H9 (cell line): ENCODE measurements around the gene PDE4B. TPM values are rescaled to one million over a fixed set of nuclear protein-coding genes. Genes with fewer than 3 reads are reported as not detected.

Experiments used
- DNase-seq: peaks from one replicate; pipeline ENCODE4 v3.0.0-alpha.2; 2017
- H2AFZ ChIP-seq: one replicate; pipeline ENCODE4 v1.6.1; 2013; ENCODE audit warnings: mild to moderate bottlenecking, low read length, control low read depth, moderate library complexity
- H2AK5ac ChIP-seq: 2 replicates; pipeline ENCODE4 v1.6.1; 2013; ENCODE audit warnings: low read length, control low read depth, mixed read lengths; ENCODE audit not compliant: insufficient read length
- H2BK120ac ChIP-seq: one replicate; pipeline ENCODE4 v1.6.1; 2013; ENCODE audit warnings: low read depth, mild to moderate bottlenecking, low read length, control low read depth, inconsistent platforms; ENCODE audit not compliant: poor library complexity, severe bottlenecking
- H2BK12ac ChIP-seq: 2 replicates; pipeline ENCODE4 v1.6.1; 2013; ENCODE audit warnings: low read length, control low read depth, mixed read lengths, low read depth; ENCODE audit not compliant: insufficient read length
- H2BK15ac ChIP-seq: 2 replicates; pipeline ENCODE4 v1.6.1; 2013; ENCODE audit warnings: low read depth, low read length, control low read depth
- H2BK20ac ChIP-seq: one replicate; pipeline ENCODE4 v1.6.1; 2013; ENCODE audit warnings: low read depth, mild to moderate bottlenecking, low read length, control low read depth, inconsistent platforms; ENCODE audit not compliant: poor library complexity, severe bottlenecking
- H2BK5ac ChIP-seq: 2 replicates; pipeline ENCODE4 v1.6.1; 2013; ENCODE audit warnings: low read length, control low read depth, mixed read lengths; ENCODE audit not compliant: insufficient read length
- H3K14ac ChIP-seq: 2 replicates; pipeline ENCODE4 v1.6.1; 2013; ENCODE audit warnings: low read length, control low read depth; ENCODE audit not compliant: insufficient read depth
- H3K18ac ChIP-seq: 2 replicates; pipeline ENCODE4 v1.6.1; 2013; ENCODE audit warnings: low read depth, mild to moderate bottlenecking, mixed read lengths, low read length, control low read depth; ENCODE audit not compliant: insufficient read length
- H3K23ac ChIP-seq: 2 replicates; pipeline ENCODE4 v1.6.1; 2013; ENCODE audit warnings: low read length, control low read depth, mixed read lengths, low read depth; ENCODE audit not compliant: insufficient read length
- H3K23me2 ChIP-seq: 2 replicates; pipeline ENCODE4 v1.6.1; 2013; ENCODE audit warnings: low read depth, mild to moderate bottlenecking, mixed read lengths, low read length, control low read depth; ENCODE audit not compliant: insufficient read length, poor library complexity, severe bottlenecking
- H3K27ac ChIP-seq: 2 replicates; pipeline ENCODE4 v1.5.1; 2013; ENCODE audit warnings: low read length, control low read depth, mixed read lengths, low read depth; ENCODE audit not compliant: insufficient read length
- H3K27me3 ChIP-seq: 2 replicates; pipeline ENCODE4 v1.6.1; 2013; ENCODE audit warnings: low read length, control low read depth, inconsistent platforms; ENCODE audit not compliant: insufficient read depth
- H3K4ac ChIP-seq: 2 replicates; pipeline ENCODE4 v1.6.1; 2013; ENCODE audit warnings: low read depth, mild to moderate bottlenecking, control low read depth, inconsistent platforms, low read length, moderate library complexity
- H3K4me1 ChIP-seq: 2 replicates; pipeline ENCODE4 v1.6.1; 2013; ENCODE audit warnings: low read length, control low read depth, inconsistent platforms; ENCODE audit not compliant: insufficient read depth
- H3K4me2 ChIP-seq: 2 replicates; pipeline ENCODE4 v1.6.1; 2013; ENCODE audit warnings: low read length, control low read depth, mixed read lengths; ENCODE audit not compliant: insufficient read length, insufficient read depth
- H3K56ac ChIP-seq: 2 replicates; pipeline ENCODE4 v1.6.1; 2013; ENCODE audit warnings: low read depth, mild to moderate bottlenecking, mixed read lengths, low read length, control low read depth; ENCODE audit not compliant: insufficient read length
- H3K79me1 ChIP-seq: 2 replicates; pipeline ENCODE4 v1.6.1; 2013; ENCODE audit warnings: low read depth, mild to moderate bottlenecking, moderate library complexity, low read length, control low read depth, inconsistent platforms; ENCODE audit not compliant: insufficient read depth, poor library complexity, severe bottlenecking
- H3K79me2 ChIP-seq: 2 replicates; pipeline ENCODE4 v1.6.1; 2013; ENCODE audit warnings: low read length, control low read depth, inconsistent platforms; ENCODE audit not compliant: insufficient read depth
- H3K9ac ChIP-seq: 2 replicates; pipeline ENCODE4 v1.6.1; 2013; ENCODE audit warnings: low read length, control low read depth, mixed read lengths; ENCODE audit not compliant: insufficient read length; ENCODE audit errors: extremely low read depth
- H3K9me3 ChIP-seq: one replicate; pipeline ENCODE4 v1.6.1; 2013; ENCODE audit warnings: low read depth, low read length, inconsistent platforms; ENCODE audit not compliant: control insufficient read depth
- H3T11ph ChIP-seq: one replicate; pipeline ENCODE4 v1.6.1; 2013; ENCODE audit warnings: mild to moderate bottlenecking, low read length, control low read depth, inconsistent platforms
- H4K20me1 ChIP-seq: one replicate; pipeline ENCODE4 v1.6.1; 2013; ENCODE audit not compliant: control insufficient read depth, insufficient read length, insufficient read depth
- H4K5ac ChIP-seq: 2 replicates; pipeline ENCODE4 v1.6.1; 2013; ENCODE audit warnings: low read depth, mild to moderate bottlenecking, mixed read lengths, low read length, control low read depth; ENCODE audit not compliant: insufficient read length
- H4K8ac ChIP-seq: replicated peaks from 2 replicates; pipeline ENCODE4 v1.6.1; 2013; ENCODE audit warnings: low read length, control low read depth, mixed read lengths, low read depth; ENCODE audit not compliant: insufficient read length
- H4K91ac ChIP-seq: 2 replicates; pipeline ENCODE4 v1.6.1; 2013; ENCODE audit warnings: low read depth, mild to moderate bottlenecking, moderate library complexity, mixed read lengths, low read length, control low read depth; ENCODE audit not compliant: insufficient read length
- H3K27ac Mint-ChIP-seq, 3 experiments: 2 replicates in 2 of 3; 3 replicates in 1 of 3; pipeline ENCODE4 v1.8.0; 2020 to 2021; ENCODE audit warnings: mixed read lengths in 3 of 3, mild to moderate bottlenecking in 1 of 3, moderate library complexity in 1 of 3
- H3K27me3 Mint-ChIP-seq: 2 replicates; pipeline ENCODE4 v1.8.0; 2021; ENCODE audit warnings: low read depth, mild to moderate bottlenecking, moderate library complexity, mixed read lengths
- H3K36me3 Mint-ChIP-seq, 3 experiments: 2 replicates in 2 of 3; 3 replicates in 1 of 3; pipeline ENCODE4 v1.8.0; 2020 to 2021; ENCODE audit warnings: low read depth in 3 of 3, mixed read lengths in 3 of 3; ENCODE audit not compliant: insufficient read depth in 1 of 3
- H3K4me1 Mint-ChIP-seq, 2 experiments: 2 replicates each; pipeline ENCODE4 v1.8.0; 2020; ENCODE audit warnings: mixed read lengths in 2 of 2
- H3K4me3 Mint-ChIP-seq, 2 experiments: 2 replicates in 1 of 2; 3 replicates in 1 of 2; pipeline ENCODE4 v1.8.0; 2020 to 2021; ENCODE audit warnings: mild to moderate bottlenecking in 2 of 2, mixed read lengths in 2 of 2, moderate library complexity in 1 of 2
- H3K9me3 Mint-ChIP-seq, 2 experiments: 2 replicates in 1 of 2; 3 replicates in 1 of 2; pipeline ENCODE4 v1.8.0; 2020; ENCODE audit warnings: mild to moderate bottlenecking in 2 of 2, mixed read lengths in 2 of 2, moderate library complexity in 1 of 2
- WGBS: extraction: QIAGEN DNeasy Blood & Tissue Kit; methylation state at CpG from one replicate; pipeline ENCODE4 v1.1.7; 2013; ENCODE audit warnings: missing lambda C conversion rate, low lambda C conversion rate, mixed read lengths; ENCODE audit not compliant: insufficient read length; ENCODE audit errors: extremely low coverage; 5-methylcytosine and 5-hydroxymethylcytosine counted together
- total RNA-seq: library from RNA; stranded (reverse); gene quantifications from 2 replicates; pipeline ENCODE4 v1.2.1, GENCODE V29; 2021
- TF ChIP-seq, protein P1 (sequence below): fragments of 200-600 bp; sonication (generic); conservative IDR thresholded peaks from 3 replicates; pipeline ENCODE4 v1.8.0; 2021; ENCODE audit warnings: antibody characterized with exemption, mild to moderate bottlenecking

Gene PDE4B
- total RNA-seq, 1 experiment from 2014 or later, result 19.8 TPM

GRCh38 chr1:65994223-65994622, 201.5 kb downstream of the PDE4B start:
- H3K4me2 ChIP-seq, result no peak overlapping the region
- no peak overlapping the region for H2AK5ac ChIP-seq
- H2BK15ac ChIP-seq, result no peak overlapping the region
- H3K4me3 Mint-ChIP-seq, result no peak overlapping the region
- no peak overlapping the region for H3T11ph ChIP-seq
- no peak overlapping the region for H3K23ac ChIP-seq
- no peaks in the 10 kb centered on the region for H3K79me1 ChIP-seq
- no peak overlapping the region for H3K56ac ChIP-seq
- no peak overlapping the region for H4K91ac ChIP-seq
- H3K4me1 Mint-ChIP-seq, result no peaks in the 10 kb centered on the region
- no peak overlapping the region for H3K14ac ChIP-seq
- H3K18ac ChIP-seq, result no peak overlapping the region
- no peaks in the 10 kb centered on the region for H3K36me3 Mint-ChIP-seq
- no peak overlapping the region for H4K5ac ChIP-seq
- no CpG with 5 or more reads among the region's 2 CpGs for WGBS
- H4K20me1 ChIP-seq, result no peaks in the 10 kb centered on the region
- no peak overlapping the region for H3K9ac ChIP-seq
- H4K8ac ChIP-seq, result no peak overlapping the region
- no peak overlapping the region for H2BK20ac ChIP-seq
- H3K27ac ChIP-seq, result no peak overlapping the region
- no peak overlapping the region for H2BK5ac ChIP-seq
- no peaks in the 10 kb centered on the region for H3K4me1 ChIP-seq
- no peak overlapping the region for H2AFZ ChIP-seq
- no peaks in the 10 kb centered on the region; a peak in 1 of 5 replicates for H3K9me3 Mint-ChIP-seq
- H3K79me2 ChIP-seq, result no peaks in the 10 kb centered on the region
- H3K23me2 ChIP-seq, result no peaks in the 10 kb centered on the region
- no peaks in the 10 kb centered on the region for H3K9me3 ChIP-seq
- no peak overlapping the region for H3K4ac ChIP-seq
- H3K27me3 Mint-ChIP-seq, result peaks cover 44% of the 10 kb centered on the region
- H2BK120ac ChIP-seq, result no peak overlapping the region
- no peak for DNase-seq
- no peak overlapping the region for H3K27ac Mint-ChIP-seq
- H2BK12ac ChIP-seq, result no peak overlapping the region
- TF ChIP-seq, protein P1, sequence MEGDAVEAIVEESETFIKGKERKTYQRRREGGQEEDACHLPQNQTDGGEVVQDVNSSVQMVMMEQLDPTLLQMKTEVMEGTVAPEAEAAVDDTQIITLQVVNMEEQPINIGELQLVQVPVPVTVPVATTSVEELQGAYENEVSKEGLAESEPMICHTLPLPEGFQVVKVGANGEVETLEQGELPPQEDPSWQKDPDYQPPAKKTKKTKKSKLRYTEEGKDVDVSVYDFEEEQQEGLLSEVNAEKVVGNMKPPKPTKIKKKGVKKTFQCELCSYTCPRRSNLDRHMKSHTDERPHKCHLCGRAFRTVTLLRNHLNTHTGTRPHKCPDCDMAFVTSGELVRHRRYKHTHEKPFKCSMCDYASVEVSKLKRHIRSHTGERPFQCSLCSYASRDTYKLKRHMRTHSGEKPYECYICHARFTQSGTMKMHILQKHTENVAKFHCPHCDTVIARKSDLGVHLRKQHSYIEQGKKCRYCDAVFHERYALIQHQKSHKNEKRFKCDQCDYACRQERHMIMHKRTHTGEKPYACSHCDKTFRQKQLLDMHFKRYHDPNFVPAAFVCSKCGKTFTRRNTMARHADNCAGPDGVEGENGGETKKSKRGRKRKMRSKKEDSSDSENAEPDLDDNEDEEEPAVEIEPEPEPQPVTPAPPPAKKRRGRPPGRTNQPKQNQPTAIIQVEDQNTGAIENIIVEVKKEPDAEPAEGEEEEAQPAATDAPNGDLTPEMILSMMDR, result no peak
- no peaks in the 10 kb centered on the region for H3K27me3 ChIP-seq
